H9 (cell line): ENCODE measurements around the gene UBQLN4. TPM values are rescaled to one million over a fixed set of nuclear protein-coding genes. Genes with fewer than 3 reads are reported as not detected.
"Not testable (repeated sequence)": the region's sequence is repeated elsewhere in the genome, so short reads cannot be mapped to it uniquely, and the experiment has no call there.

Experiments used
- DNase-seq: peaks from one replicate; pipeline ENCODE4 v3.0.0-alpha.2; 2017
- H2AFZ ChIP-seq: one replicate; pipeline ENCODE4 v1.6.1; 2013; ENCODE audit warnings: mild to moderate bottlenecking, low read length, control low read depth, moderate library complexity
- H2AK5ac ChIP-seq: 2 replicates; pipeline ENCODE4 v1.6.1; 2013; ENCODE audit warnings: low read length, control low read depth, mixed read lengths; ENCODE audit not compliant: insufficient read length
- H2BK120ac ChIP-seq: one replicate; pipeline ENCODE4 v1.6.1; 2013; ENCODE audit warnings: low read depth, mild to moderate bottlenecking, low read length, control low read depth, inconsistent platforms; ENCODE audit not compliant: poor library complexity, severe bottlenecking
- H2BK12ac ChIP-seq: 2 replicates; pipeline ENCODE4 v1.6.1; 2013; ENCODE audit warnings: low read length, control low read depth, mixed read lengths, low read depth; ENCODE audit not compliant: insufficient read length
- H2BK15ac ChIP-seq: 2 replicates; pipeline ENCODE4 v1.6.1; 2013; ENCODE audit warnings: low read depth, low read length, control low read depth
- H2BK20ac ChIP-seq: one replicate; pipeline ENCODE4 v1.6.1; 2013; ENCODE audit warnings: low read depth, mild to moderate bottlenecking, low read length, control low read depth, inconsistent platforms; ENCODE audit not compliant: poor library complexity, severe bottlenecking
- H2BK5ac ChIP-seq: 2 replicates; pipeline ENCODE4 v1.6.1; 2013; ENCODE audit warnings: low read length, control low read depth, mixed read lengths; ENCODE audit not compliant: insufficient read length
- H3K14ac ChIP-seq: 2 replicates; pipeline ENCODE4 v1.6.1; 2013; ENCODE audit warnings: low read length, control low read depth; ENCODE audit not compliant: insufficient read depth
- H3K18ac ChIP-seq: 2 replicates; pipeline ENCODE4 v1.6.1; 2013; ENCODE audit warnings: low read depth, mild to moderate bottlenecking, mixed read lengths, low read length, control low read depth; ENCODE audit not compliant: insufficient read length
- H3K23ac ChIP-seq: 2 replicates; pipeline ENCODE4 v1.6.1; 2013; ENCODE audit warnings: low read length, control low read depth, mixed read lengths, low read depth; ENCODE audit not compliant: insufficient read length
- H3K23me2 ChIP-seq: 2 replicates; pipeline ENCODE4 v1.6.1; 2013; ENCODE audit warnings: low read depth, mild to moderate bottlenecking, mixed read lengths, low read length, control low read depth; ENCODE audit not compliant: insufficient read length, poor library complexity, severe bottlenecking
- H3K27ac ChIP-seq: 2 replicates; pipeline ENCODE4 v1.5.1; 2013; ENCODE audit warnings: low read length, control low read depth, mixed read lengths, low read depth; ENCODE audit not compliant: insufficient read length
- H3K27me3 ChIP-seq: 2 replicates; pipeline ENCODE4 v1.6.1; 2013; ENCODE audit warnings: low read length, control low read depth, inconsistent platforms; ENCODE audit not compliant: insufficient read depth
- H3K4ac ChIP-seq: 2 replicates; pipeline ENCODE4 v1.6.1; 2013; ENCODE audit warnings: low read depth, mild to moderate bottlenecking, control low read depth, inconsistent platforms, low read length, moderate library complexity
- H3K4me1 ChIP-seq: 2 replicates; pipeline ENCODE4 v1.6.1; 2013; ENCODE audit warnings: low read length, control low read depth, inconsistent platforms; ENCODE audit not compliant: insufficient read depth
- H3K4me2 ChIP-seq: 2 replicates; pipeline ENCODE4 v1.6.1; 2013; ENCODE audit warnings: low read length, control low read depth, mixed read lengths; ENCODE audit not compliant: insufficient read length, insufficient read depth
- H3K56ac ChIP-seq: 2 replicates; pipeline ENCODE4 v1.6.1; 2013; ENCODE audit warnings: low read depth, mild to moderate bottlenecking, mixed read lengths, low read length, control low read depth; ENCODE audit not compliant: insufficient read length
- H3K79me1 ChIP-seq: 2 replicates; pipeline ENCODE4 v1.6.1; 2013; ENCODE audit warnings: low read depth, mild to moderate bottlenecking, moderate library complexity, low read length, control low read depth, inconsistent platforms; ENCODE audit not compliant: insufficient read depth, poor library complexity, severe bottlenecking
- H3K79me2 ChIP-seq: 2 replicates; pipeline ENCODE4 v1.6.1; 2013; ENCODE audit warnings: low read length, control low read depth, inconsistent platforms; ENCODE audit not compliant: insufficient read depth
- H3K9ac ChIP-seq: 2 replicates; pipeline ENCODE4 v1.6.1; 2013; ENCODE audit warnings: low read length, control low read depth, mixed read lengths; ENCODE audit not compliant: insufficient read length; ENCODE audit errors: extremely low read depth
- H3K9me3 ChIP-seq: one replicate; pipeline ENCODE4 v1.6.1; 2013; ENCODE audit warnings: low read depth, low read length, inconsistent platforms; ENCODE audit not compliant: control insufficient read depth
- H3T11ph ChIP-seq: one replicate; pipeline ENCODE4 v1.6.1; 2013; ENCODE audit warnings: mild to moderate bottlenecking, low read length, control low read depth, inconsistent platforms
- H4K20me1 ChIP-seq: one replicate; pipeline ENCODE4 v1.6.1; 2013; ENCODE audit not compliant: control insufficient read depth, insufficient read length, insufficient read depth
- H4K5ac ChIP-seq: 2 replicates; pipeline ENCODE4 v1.6.1; 2013; ENCODE audit warnings: low read depth, mild to moderate bottlenecking, mixed read lengths, low read length, control low read depth; ENCODE audit not compliant: insufficient read length
- H4K8ac ChIP-seq: replicated peaks from 2 replicates; pipeline ENCODE4 v1.6.1; 2013; ENCODE audit warnings: low read length, control low read depth, mixed read lengths, low read depth; ENCODE audit not compliant: insufficient read length
- H4K91ac ChIP-seq: 2 replicates; pipeline ENCODE4 v1.6.1; 2013; ENCODE audit warnings: low read depth, mild to moderate bottlenecking, moderate library complexity, mixed read lengths, low read length, control low read depth; ENCODE audit not compliant: insufficient read length
- H3K27ac Mint-ChIP-seq, 3 experiments: 2 replicates in 2 of 3; 3 replicates in 1 of 3; pipeline ENCODE4 v1.8.0; 2020 to 2021; ENCODE audit warnings: mixed read lengths in 3 of 3, mild to moderate bottlenecking in 1 of 3, moderate library complexity in 1 of 3
- H3K27me3 Mint-ChIP-seq: 2 replicates; pipeline ENCODE4 v1.8.0; 2021; ENCODE audit warnings: low read depth, mild to moderate bottlenecking, moderate library complexity, mixed read lengths
- H3K36me3 Mint-ChIP-seq, 3 experiments: 2 replicates in 2 of 3; 3 replicates in 1 of 3; pipeline ENCODE4 v1.8.0; 2020 to 2021; ENCODE audit warnings: low read depth in 3 of 3, mixed read lengths in 3 of 3; ENCODE audit not compliant: insufficient read depth in 1 of 3
- H3K4me1 Mint-ChIP-seq, 2 experiments: 2 replicates each; pipeline ENCODE4 v1.8.0; 2020; ENCODE audit warnings: mixed read lengths in 2 of 2
- H3K4me3 Mint-ChIP-seq, 2 experiments: 2 replicates in 1 of 2; 3 replicates in 1 of 2; pipeline ENCODE4 v1.8.0; 2020 to 2021; ENCODE audit warnings: mild to moderate bottlenecking in 2 of 2, mixed read lengths in 2 of 2, moderate library complexity in 1 of 2
- H3K9me3 Mint-ChIP-seq, 2 experiments: 2 replicates in 1 of 2; 3 replicates in 1 of 2; pipeline ENCODE4 v1.8.0; 2020; ENCODE audit warnings: mild to moderate bottlenecking in 2 of 2, mixed read lengths in 2 of 2, moderate library complexity in 1 of 2
- WGBS: extraction: QIAGEN DNeasy Blood & Tissue Kit; methylation state at CpG from one replicate; pipeline ENCODE4 v1.1.7; 2013; ENCODE audit warnings: missing lambda C conversion rate, low lambda C conversion rate, mixed read lengths; ENCODE audit not compliant: insufficient read length; ENCODE audit errors: extremely low coverage; 5-methylcytosine and 5-hydroxymethylcytosine counted together
- total RNA-seq: library from RNA; stranded (reverse); gene quantifications from 2 replicates; pipeline ENCODE4 v1.2.1, GENCODE V29; 2021
- TF ChIP-seq, protein P1 (sequence below): fragments of 200-600 bp; sonication (generic); conservative IDR thresholded peaks from 3 replicates; pipeline ENCODE4 v1.8.0; 2021; ENCODE audit warnings: antibody characterized with exemption, mild to moderate bottlenecking

UBQLN4 gene
- total RNA-seq, 1 experiment from 2014 or later: 49.4 TPM

DNA sequence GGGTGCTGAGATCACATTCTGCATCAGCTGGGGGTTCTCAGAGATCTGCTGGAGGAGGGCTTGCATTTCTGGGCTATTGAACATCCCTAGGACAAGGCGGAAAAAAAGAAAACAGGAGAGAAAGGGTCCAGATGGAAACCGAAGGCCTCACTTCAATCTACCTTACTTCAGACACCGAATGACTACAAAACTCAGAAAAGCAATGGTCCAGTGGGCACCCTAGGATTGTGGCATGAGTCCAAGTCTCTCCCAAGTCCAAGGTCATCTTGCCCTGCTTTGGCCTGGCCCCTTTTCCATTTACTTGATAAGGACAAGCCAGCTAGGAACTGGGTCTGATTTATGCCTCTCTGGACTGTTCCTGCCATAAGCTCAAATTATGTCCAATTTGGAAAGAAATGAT is 10.8 kb downstream of the UBQLN4 start:
- Histone ChIP-seq H3K56ac (no peak overlapping the region), H3K14ac (no peak overlapping the region), H3K27me3 (no peaks in the 10 kb centered on the region), H3K79me1 (no peaks in the 10 kb centered on the region), H3K27ac (no peak overlapping the region), H2BK12ac (no peak overlapping the region), H3K23ac (no peak overlapping the region), H3K4me2 (no peak overlapping the region), H2BK120ac (no peak overlapping the region), H4K5ac (no peak overlapping the region), H3K18ac (no peak overlapping the region), H2BK20ac (no peak overlapping the region), H3K4me1 (no peaks in the 10 kb centered on the region), H2AFZ (no peak overlapping the region), H2BK15ac (no peak overlapping the region), H3K9ac (no peak overlapping the region), H4K8ac (no peak overlapping the region), H3T11ph (no peak overlapping the region), H3K4ac (no peak overlapping the region), H3K79me2 (no peaks in the 10 kb centered on the region), H4K20me1 (no peaks in the 10 kb centered on the region), H3K9me3 (no peaks in the 10 kb centered on the region), H2AK5ac (no peak overlapping the region), H3K23me2 (no peaks in the 10 kb centered on the region), H4K91ac (no peak overlapping the region), H2BK5ac (no peak overlapping the region)
- H3K9me3 Mint-ChIP-seq: no peaks in the 10 kb centered on the region; a peak in 1 of 5 replicates
- no peak for DNase-seq
- H3K27me3 Mint-ChIP-seq: no peaks in the 10 kb centered on the region
- no peaks in the 10 kb centered on the region for H3K4me1 Mint-ChIP-seq
- H3K4me3 Mint-ChIP-seq: no peak overlapping the region
- no CpG with 5 or more reads among the region's 3 CpGs for WGBS
- TF ChIP-seq, protein P1, sequence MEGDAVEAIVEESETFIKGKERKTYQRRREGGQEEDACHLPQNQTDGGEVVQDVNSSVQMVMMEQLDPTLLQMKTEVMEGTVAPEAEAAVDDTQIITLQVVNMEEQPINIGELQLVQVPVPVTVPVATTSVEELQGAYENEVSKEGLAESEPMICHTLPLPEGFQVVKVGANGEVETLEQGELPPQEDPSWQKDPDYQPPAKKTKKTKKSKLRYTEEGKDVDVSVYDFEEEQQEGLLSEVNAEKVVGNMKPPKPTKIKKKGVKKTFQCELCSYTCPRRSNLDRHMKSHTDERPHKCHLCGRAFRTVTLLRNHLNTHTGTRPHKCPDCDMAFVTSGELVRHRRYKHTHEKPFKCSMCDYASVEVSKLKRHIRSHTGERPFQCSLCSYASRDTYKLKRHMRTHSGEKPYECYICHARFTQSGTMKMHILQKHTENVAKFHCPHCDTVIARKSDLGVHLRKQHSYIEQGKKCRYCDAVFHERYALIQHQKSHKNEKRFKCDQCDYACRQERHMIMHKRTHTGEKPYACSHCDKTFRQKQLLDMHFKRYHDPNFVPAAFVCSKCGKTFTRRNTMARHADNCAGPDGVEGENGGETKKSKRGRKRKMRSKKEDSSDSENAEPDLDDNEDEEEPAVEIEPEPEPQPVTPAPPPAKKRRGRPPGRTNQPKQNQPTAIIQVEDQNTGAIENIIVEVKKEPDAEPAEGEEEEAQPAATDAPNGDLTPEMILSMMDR: no peak
- no peak overlapping the region for H3K27ac Mint-ChIP-seq
- H3K36me3 Mint-ChIP-seq: peaks cover 21 to 65% (median 58%) of the 10 kb centered on the region in 3 experiments

- not testable (repeated sequence) for H3K27me3 Mint-ChIP-seq, H3K9me3 ChIP-seq, H3T11ph ChIP-seq, H4K20me1 ChIP-seq, H3K23me2 ChIP-seq, DNase-seq, H4K5ac ChIP-seq, H3K9me3 Mint-ChIP-seq, H3K14ac ChIP-seq, H3K4me3 Mint-ChIP-seq, H3K27ac Mint-ChIP-seq, H3K27me3 ChIP-seq, H4K91ac ChIP-seq, H2BK120ac ChIP-seq, H3K56ac ChIP-seq, H3K4me1 Mint-ChIP-seq, H3K79me1 ChIP-seq, H3K4ac ChIP-seq, H2AFZ ChIP-seq, H4K8ac ChIP-seq, H2BK5ac ChIP-seq, H3K79me2 ChIP-seq, H3K23ac ChIP-seq, H2BK20ac ChIP-seq, H3K18ac ChIP-seq, H3K27ac ChIP-seq, H3K4me2 ChIP-seq, H2BK12ac ChIP-seq, H2AK5ac ChIP-seq, H3K4me1 ChIP-seq, H3K9ac ChIP-seq, H2BK15ac ChIP-seq
- no CpG with 5 or more reads among the region's 4 CpGs for WGBS
- peaks cover 13 to 30% (median 23%) of the 10 kb centered on the region in 3 experiments; a peak in 6 of 7 replicates for H3K36me3 Mint-ChIP-seq
Measured at GRCh38 chr1:156034991-156035390, 18.6 kb downstream of the UBQLN4 start.
